ENCODE data around the gene AMOTL2.

DNA sequence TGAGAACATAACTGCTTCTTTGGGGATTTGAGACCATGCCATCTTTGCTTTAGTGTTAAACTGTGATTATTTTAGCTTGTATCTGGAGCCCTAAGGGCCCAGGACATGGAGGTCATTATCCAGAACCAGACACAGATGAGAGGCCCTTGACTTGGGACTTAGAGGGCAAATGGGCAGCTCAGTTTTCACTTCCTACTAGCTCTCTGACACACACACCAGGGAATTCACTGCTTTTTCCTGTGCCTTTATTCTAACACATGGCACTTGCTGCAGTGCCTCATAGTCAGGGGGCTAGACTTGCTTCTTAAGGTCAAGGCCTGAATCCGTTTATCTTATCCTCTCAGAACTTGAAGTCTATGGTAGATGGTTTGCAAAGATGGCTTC lies 33.3 kb downstream of the AMOTL2 start:
- TF ChIP-seq GABPA (IDR thresholded peaks at IDR 0.05 in 1 of 2, conservative IDR thresholded peaks at IDR 0.05 in 1 of 2) = no peak
- no peak for TF ChIP-seq JUND (IDR thresholded peaks at IDR 0.05)
- TF ChIP-seq RXRA (IDR thresholded peaks at IDR 0.05) = no peak
- TF ChIP-seq SP1 (IDR thresholded peaks at IDR 0.05) = no peak
- TF ChIP-seq, protein P1, sequence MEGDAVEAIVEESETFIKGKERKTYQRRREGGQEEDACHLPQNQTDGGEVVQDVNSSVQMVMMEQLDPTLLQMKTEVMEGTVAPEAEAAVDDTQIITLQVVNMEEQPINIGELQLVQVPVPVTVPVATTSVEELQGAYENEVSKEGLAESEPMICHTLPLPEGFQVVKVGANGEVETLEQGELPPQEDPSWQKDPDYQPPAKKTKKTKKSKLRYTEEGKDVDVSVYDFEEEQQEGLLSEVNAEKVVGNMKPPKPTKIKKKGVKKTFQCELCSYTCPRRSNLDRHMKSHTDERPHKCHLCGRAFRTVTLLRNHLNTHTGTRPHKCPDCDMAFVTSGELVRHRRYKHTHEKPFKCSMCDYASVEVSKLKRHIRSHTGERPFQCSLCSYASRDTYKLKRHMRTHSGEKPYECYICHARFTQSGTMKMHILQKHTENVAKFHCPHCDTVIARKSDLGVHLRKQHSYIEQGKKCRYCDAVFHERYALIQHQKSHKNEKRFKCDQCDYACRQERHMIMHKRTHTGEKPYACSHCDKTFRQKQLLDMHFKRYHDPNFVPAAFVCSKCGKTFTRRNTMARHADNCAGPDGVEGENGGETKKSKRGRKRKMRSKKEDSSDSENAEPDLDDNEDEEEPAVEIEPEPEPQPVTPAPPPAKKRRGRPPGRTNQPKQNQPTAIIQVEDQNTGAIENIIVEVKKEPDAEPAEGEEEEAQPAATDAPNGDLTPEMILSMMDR (IDR thresholded peaks at IDR 0.05; ENCODE audit: low read depth, low read length, missing input control) = no peak
- no peak for TF ChIP-seq RAD21 (IDR thresholded peaks at IDR 0.05)
- TF ChIP-seq HNF4A (conservative IDR thresholded peaks at IDR 0.05) = no peak
- TF ChIP-seq EGR1 (IDR thresholded peaks at IDR 0.05; ENCODE audit: low read depth in 2 of 2) = no peak
